Measurements from ENCODE around the gene TBX1.
"Not testable (repeated sequence)": the region's sequence is repeated elsewhere in the genome, so short reads cannot be mapped to it uniquely, and the experiment has no call there.

The TBX1 gene

DNA sequence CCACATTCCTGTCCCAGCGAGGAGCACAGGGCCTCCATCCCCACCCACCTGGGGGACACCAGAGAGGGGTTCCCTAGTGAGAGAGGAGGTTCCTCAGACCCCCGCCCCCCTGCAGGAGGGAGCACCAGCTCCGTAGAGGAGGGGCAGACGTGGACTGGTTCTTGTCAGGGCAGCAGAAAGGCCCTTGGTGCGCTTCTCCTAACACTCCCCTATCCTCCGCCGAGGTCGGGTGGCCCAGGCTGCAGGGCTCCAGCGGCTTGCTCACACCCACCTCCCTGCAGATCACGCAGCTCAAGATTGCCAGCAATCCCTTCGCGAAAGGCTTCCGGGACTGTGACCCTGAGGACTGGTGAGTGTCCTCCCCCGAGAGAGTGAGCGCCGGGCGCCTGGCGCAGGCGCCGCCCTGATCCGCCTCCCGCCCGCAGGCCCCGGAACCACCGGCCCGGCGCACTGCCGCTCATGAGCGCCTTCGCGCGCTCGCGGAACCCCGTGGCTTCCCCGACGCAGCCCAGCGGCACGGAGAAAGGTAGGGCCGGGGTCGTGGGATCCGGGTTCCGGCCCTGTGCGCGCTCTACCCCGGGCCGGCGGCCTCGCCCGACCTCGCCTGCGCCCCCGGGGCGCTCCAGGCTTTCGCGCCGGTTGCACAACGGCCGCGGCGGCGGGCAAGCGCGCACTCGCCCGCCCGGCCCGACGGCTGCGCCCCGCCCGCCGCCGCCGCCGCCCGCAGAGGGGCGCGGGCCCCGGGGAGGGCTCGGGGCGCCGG is 5.1 kb downstream of the TBX1 start:
- DNase-seq, result no peak

DNA sequence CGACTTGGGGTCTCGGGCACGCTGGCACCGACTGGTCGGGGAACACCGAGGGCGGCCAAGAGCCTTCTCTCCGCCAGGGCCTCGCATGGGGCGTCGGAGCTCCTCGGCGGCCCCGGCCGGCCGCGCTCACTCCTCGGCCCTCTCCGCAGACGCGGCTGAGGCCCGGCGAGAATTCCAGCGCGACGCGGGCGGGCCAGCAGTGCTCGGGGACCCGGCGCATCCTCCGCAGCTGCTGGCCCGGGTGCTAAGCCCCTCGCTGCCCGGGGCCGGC is 5.6 kb downstream of the TBX1 start:
- DNase-seq, result no peak

DNA sequence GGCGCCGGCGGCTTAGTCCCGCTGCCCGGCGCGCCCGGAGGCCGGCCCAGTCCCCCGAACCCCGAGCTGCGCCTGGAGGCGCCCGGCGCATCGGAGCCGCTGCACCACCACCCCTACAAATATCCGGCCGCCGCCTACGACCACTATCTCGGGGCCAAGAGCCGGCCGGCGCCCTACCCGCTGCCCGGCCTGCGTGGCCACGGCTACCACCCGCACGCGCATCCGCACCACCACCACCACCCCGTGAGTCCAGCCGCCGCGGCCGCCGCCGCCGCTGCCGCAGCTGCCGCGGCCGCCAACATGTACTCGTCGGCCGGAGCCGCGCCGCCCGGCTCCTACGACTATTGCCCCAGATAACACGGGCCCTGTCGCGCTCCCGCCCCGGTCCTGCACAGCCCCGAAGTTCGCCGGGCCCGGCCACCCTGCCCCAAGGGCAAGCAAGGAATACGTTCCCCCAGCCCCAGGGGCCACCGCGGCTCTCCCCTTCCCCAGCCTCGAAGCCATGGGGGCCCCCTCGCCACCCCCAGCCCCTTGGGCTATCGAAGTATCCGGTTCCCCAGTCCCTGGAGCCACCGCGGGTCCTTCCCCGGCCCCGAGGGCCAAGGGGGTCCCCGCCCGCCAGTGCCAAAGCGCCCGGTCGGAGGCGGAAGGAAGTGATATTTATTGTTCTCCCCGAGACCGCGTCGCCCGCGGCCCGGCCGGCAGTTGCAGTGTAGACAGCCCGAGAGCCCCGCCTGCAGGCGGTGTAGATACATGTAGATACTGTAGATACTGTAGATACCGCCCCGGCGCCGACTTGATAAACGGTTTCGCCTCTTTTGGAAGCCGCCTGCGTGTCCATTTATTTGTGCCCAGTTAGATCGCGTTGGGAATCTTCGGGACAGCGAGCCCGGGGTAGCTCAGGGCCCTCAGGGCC is 6.2 kb downstream of the TBX1 start:
- no peak for DNase-seq

DNA sequence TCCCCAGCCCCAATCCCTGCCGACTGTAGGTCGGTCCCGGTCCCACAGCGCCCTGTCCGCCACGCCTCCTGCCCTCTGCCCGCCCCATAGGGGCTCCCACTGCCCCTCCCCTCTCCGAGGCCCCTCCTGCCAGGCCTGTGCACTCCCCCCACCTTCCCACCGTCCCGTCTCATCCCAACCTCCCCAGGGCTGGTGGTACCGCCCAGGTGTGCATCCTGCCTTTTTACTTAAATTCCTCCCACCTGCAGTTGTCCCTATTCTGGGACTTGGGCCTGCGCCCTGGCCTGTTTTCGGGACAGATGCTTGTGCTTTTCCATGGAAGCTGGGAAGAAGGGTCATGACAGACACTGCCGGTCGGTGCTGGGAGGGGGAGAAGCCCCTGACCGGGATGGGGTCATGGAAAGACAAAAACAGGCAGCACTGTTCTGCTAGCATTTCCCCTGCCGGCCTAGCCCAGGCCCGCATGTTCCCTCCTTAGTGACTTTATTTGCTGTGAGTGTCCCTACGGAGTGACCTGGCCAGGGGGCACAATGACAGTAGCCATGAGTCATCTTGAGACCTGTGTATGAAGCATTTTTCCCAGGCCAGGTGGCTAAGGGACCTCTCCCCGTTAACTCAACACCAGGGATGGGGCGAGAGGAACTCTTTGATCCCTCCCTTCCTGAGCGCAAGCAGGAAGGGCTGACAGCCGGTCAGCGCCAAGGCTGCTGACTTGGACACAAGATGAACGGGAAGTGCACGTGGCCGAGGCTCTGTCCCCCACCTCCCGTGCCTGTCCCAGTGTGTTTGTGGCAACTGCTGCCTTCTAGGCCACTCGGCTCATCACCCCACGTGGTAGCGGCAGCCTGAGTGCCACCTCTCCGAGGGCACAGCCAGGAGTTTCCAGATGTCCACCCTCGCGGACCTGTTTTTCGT is 7.1 kb downstream of the TBX1 start:
- no peak for DNase-seq

DNA sequence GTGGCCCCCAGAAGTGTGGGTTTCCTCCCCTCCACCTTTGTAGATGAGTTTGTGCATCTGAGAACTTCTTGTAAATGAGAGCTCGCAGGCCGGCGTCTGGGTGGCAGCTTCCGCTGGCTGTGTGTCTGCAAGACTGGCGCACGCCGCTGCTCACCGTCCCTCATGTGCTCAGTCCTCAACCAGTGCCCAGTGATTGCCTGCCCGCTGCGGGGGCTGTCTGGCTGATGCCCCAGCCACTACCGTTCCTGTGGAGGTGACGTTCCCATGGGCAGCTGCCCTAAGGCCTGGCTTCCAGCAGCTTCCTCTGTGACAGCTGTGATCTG is 8.8 kb downstream of the TBX1 start:
- DNase-seq, result no peak

DNA sequence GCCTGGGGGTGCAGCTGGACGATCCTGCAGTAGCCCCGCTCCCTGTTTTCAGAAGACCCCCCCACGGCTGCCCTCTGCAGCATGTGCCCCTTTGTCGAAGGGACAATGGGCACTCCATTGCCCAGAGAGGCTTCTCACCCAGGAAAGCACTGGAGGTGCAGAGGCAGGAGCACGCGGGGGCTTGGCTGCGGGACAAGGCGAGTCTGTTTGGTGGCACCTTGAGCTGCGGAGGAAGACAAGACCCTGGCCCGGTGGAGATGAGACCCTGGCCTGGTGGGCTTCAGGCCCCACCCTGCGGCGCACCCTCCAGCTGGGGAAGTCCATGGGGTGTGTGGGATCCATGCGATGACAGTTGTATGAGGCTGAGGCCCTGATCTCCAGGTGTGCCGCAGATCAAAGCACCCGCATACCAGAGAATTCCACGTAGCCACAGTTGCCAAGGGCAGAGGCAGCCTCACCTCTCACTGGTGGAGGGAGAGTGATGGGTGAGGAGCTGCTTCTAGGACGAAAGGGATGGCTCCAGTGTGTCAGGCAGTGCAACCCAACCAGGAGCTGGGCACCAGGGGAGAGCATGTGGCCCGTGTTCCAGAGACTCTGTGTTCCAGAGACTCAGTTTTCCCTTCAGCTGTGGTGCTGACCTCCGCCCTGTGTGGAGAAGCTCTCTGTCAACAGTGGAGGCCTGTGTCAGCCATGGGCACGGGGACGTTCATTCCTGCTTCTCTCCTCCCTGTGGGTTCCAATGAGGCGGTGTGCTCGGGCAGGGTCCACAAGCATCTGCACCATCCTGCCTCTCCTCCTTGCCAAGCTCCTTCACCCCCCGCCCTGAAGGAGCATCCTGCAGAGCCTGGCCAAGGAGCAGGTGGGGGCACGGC is 10.0 kb downstream of the TBX1 start:
- no peak for DNase-seq

- no peak for DNase-seq
Measured at GRCh38 chr22:19772422-19772672, 11.8 kb downstream of the TBX1 start.

- DNase-seq, result no peak
Measured at GRCh38 chr22:19772673-19773469, 12.3 kb downstream of the TBX1 start.

- no peak for DNase-seq
Measured at GRCh38 chr22:19773470-19774040, 13.0 kb downstream of the TBX1 start.

GRCh38 chr22:19774628-19775027 is 14.1 kb downstream of the TBX1 start:
- no peak for DNase-seq

DNA sequence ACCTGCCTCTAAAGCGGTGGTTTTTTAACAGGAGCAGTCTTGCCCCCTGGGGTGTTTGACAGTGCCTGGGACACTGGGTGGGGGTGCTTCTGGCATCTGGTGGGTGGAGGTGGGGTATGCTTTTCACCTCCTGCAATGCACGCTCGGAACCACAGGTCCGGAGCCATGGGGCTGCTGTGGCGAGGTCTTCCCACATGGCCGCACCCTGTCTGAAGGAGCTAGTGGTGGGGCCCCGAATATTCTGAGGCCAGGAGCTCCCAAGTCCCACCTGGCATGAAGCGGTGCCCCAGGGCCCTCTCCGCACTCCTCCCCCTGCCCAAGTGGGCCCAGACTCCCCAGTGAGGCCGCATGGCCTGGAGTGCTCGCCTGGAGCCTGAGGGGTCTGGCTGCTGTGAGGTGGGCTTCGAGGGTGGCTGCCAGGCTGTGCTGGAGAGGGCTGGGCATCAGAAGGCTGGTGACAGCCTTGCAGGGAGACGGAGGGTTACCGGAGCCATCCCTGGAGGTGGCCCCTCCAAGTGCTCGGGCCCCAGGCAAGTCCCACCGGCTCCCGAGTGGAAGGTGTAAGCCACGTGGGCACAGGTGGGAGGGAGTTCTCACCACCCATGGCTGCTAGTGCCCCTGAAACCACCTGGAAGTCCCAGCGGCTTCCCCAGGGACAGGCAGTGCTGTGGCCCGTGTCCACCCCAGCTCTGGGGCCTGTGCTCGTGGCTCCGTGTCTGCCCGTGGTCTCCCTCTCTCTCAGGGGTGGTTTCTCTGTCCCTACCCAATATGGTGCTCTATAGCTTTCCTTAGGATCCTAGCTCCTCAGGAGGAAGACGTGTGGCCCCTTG is 15.1 kb downstream of the TBX1 start:
- no peak for DNase-seq

- no peak for DNase-seq
Measured at GRCh38 chr22:19776433-19777031, 16.0 kb downstream of the TBX1 start.

DNA sequence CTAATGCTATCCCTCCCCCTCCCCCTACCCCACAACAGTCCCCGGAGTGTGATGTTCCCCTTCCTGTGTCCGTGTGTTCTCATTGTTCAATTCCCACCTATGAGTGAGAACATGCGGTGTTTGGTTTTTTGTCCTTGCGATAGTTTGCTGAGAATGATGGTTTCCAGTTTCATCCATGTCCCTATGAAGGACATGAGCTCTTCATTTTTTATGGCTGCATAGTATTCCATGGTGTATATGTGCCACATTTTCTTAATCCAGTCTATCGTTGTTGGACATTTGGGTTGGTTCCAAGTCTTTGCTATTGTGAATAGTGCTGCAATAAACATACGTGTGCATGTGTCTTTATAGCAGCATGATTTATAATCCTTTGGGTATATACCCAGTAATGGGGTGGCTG is 16.6 kb downstream of the TBX1 start:
- not testable (repeated sequence) for DNase-seq

DNA sequence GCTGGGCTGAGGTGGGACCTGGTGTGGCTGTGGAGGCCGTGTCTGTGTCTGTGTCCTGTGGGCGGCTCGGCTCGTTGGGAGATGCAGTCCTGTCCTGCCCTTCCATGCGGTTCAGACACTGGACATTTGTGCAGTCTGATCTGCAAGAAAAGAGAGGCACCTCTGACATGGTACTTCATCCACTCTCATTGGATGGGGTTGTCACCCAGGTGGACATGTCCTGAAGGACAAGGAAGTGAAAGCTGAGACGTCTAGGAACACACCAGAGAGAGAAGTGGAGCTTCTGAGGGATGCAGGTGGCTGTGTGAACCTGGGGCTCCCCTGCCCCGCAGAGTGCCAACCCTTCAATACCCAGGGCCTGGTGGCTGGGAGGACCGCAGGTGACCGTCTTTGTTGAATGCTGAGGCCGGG is 18.4 kb downstream of the TBX1 start:
- no peak for DNase-seq

DNA sequence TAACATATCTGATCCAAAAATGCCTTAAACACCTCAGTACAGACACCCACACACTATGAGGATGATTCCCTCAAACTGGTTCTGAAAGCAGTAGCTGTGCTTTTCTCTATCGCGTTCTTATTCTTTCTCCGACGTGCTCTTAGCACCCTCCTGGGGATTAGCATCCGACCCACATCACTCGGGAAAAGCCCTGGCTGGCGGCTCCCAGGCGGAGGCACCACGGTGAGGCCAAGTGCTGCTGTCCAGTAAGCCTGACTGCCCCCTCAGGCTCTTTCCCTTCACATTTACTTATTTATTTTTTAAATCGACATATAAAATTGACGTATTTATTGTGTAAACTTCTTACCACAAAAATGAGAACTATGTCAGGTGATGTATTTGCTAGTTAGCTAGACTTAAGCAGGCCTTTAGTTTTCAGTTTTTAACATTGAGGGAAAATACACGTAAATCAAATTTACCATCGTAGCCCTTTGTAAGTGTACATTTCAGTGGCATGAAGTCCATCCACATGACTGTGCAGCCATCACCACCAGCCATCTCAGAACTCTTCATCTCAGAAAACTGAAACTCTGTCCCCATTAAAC is 19.2 kb downstream of the TBX1 start:
- DNase-seq, result no peak

DNA sequence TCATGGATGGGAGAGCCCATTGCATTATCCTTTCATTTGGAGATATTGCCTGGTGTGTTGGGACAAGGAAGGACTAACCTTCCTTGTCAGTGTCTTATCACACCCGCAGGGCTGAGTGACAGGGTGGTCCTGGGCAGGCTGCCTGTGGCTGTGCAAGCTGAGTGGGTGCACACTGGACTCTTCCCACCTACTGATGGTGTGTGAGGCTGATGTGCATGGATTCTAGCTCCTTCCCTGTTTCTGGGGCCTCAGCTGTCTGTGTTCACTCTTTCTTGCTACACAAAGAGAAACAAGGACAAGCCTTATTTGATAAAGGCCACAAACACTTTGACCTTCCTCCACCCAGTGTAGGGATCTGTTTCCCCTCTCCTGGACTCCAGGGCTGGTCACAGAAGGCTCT is 22.0 kb downstream of the TBX1 start:
- no peak for DNase-seq

- DNase-seq, result no peak
Measured at GRCh38 chr22:19783586-19784383, 23.2 kb downstream of the TBX1 start.

GRCh38 chr22:19784384-19785175 is 24.0 kb downstream of the TBX1 start:
- no peak for DNase-seq
